HG03571 (cell line): ENCODE results near the gene RFX4.

Experiments used
- ATAC-seq: cut with Tn5 transposase; IDR thresholded peaks from one replicate; pipeline ENCODE4 v1.9.1; 2021; ENCODE audit not compliant: unreplicated experiment

Gene RFX4

GRCh38 chr12:106582641-106583230 is at the start of gene RFX4:
RFX4 (plus strand) TSS chr12:106583004; CDS start chr12:106583321, 317 bp downstream.
- ATAC-seq: no peak

GRCh38 chr12:106541201-106541600 is 41.6 kb upstream of the RFX4 start:
- ATAC-seq: no peak

DNA sequence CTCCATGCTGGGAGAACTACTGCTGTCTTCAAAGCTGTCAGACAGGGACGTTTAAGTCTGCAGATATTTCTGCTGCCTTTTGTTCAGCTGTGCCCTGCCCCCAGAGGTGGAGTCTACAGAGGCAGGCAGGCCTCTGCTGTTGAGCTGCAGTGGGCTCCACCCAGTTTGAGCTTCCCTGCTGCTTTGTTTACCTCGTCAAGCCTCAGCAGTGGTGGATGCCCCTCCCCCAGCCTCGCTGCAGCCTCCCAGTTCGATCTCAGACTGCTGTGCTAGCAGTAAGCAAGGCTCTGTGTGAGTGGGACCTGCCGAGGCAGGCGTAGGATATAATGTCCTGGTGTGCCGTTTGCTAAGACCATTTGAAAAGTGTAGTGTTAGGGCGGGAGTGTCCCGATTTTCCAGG is 31.4 kb upstream of the RFX4 start:
- ATAC-seq: no peak

DNA sequence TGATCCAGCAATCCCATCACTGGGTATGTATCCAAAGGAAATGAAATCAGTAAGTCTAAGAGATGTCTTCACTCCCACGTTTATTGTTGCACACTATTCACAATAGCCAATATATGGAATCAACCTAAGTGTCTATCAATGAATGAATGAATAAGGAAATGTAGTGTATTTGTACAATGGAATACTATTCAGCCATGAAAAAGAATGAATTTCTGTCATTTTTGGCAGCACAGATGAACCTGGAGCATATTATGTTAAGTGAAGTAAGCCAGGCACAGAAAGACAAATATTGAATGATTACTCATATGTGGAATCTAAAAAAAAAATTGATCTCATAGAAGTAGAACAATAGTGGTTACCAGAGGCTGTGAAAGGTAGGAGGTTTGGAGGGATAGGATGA is 30.6 kb upstream of the RFX4 start:
- no peak for ATAC-seq

GRCh38 chr12:106564678-106565329 is 18.0 kb upstream of the RFX4 start:
- ATAC-seq: no peak

- no peak for ATAC-seq
These were observed 16.0 kb upstream of the RFX4 start for GRCh38 chr12:106566771-106567170.

DNA sequence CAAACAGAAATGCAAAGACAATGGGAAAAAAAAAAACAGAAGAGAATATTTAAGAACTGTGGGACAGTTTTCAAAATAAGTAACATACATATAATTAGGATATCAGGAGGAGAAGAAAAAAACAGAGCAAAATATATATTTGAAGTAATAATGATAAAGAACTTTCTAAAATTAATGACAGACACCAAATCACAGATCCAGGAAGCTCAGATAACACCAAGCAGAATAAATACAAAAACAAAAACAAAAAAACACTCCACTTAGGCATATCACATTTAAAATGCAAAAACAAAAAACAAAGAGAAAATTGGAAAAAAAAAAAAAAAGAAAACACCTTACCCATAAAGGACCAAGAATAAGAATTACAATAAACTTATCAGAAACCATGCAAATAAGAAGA is 9.6 kb upstream of the RFX4 start:
- no peak for ATAC-seq

DNA sequence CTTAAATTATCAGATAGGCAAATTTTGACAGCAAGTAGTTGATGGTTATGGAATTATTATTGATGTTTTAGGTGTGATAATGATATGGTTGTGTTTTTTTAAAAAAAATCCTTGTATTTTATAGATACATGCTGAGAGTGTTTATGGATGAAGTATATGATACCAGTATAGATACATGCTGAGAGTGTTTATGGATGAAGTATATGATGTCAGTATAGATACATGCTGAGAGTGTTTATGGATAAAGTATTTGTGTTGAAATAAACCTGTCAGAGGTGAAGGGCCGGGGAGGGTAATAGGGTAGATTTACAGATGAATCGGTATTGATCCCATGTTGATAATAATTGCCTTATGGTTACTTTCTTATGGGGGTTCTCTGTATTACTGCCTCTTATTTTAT is 6.0 kb upstream of the RFX4 start:
- no peak for ATAC-seq

GRCh38 chr12:106580671-106581508 is 1.9 kb upstream of the RFX4 start:
- ATAC-seq: no peak

- no peak for ATAC-seq
These were observed 1.1 kb upstream of the RFX4 start for GRCh38 chr12:106581543-106582248.

DNA sequence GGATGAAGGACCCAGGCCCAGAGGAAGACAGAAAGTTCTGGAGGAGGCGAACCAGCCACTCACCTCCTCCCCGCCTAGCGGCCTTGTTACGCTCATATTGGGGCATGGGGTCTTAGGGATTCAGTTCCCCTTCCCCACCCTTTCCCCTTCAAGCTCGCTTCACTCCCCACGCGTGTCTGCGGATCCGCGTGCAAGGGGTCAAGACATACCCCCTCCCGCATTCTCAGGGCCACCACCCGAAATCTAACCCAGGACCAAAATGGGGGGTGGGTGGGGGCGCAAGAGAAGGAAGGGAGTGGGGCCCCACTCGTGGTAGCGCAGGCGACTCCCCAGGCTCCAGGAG is 584 bp upstream of the RFX4 start:
- no peak for ATAC-seq

- ATAC-seq: no peak
These were observed 669 bp downstream of the RFX4 start for GRCh38 chr12:106583242-106584103.

DNA sequence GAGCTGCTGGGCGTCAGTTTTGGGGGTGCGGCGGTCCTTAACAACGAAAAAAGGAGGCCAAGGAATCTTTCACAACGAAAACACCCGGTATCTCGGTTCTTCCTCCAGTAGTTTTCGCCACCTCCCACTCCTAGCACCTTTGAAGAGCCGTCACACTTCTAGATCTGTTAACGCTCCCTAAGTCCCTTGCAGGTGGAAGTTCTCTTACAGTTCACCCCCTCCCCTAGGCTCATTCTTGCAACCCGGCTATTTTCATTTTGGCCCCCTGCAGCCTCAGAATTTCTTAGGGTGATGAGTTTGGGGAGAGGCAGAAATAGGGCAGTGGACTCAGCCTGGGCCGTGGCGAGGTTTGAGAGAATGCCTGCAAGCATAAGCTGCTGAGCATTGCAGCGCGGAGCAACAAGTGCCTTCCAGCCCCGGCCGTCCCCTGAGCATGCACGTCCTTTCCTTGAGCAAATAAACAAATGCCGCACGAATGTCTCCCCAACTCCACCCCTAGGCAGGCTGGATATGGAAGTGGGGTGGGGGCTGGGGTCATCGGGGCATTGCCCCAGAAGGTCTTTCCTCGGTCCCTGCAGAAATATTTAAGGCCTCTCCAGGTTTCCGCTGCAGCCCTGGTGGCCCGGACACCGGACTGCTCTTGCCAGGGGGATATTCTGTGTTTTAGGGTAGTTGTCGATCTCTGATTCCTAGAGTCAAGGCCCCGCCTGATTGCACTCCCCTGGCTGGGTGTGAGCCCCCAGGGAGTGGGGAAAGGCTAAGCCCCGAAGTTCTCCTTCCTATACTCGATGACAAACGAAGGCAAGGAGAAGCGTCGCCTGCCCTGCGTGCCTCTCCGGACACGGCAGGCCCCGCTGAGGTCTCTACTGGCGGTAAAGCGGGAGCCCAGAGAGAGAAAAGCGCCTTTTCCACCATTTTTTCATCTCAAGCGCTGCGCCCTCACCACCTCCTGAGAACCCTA is 1.6 kb downstream of the RFX4 start:
- ATAC-seq: no peak

GRCh38 chr12:106585105-106585520 is 2.3 kb downstream of the RFX4 start:
- ATAC-seq: no peak

DNA sequence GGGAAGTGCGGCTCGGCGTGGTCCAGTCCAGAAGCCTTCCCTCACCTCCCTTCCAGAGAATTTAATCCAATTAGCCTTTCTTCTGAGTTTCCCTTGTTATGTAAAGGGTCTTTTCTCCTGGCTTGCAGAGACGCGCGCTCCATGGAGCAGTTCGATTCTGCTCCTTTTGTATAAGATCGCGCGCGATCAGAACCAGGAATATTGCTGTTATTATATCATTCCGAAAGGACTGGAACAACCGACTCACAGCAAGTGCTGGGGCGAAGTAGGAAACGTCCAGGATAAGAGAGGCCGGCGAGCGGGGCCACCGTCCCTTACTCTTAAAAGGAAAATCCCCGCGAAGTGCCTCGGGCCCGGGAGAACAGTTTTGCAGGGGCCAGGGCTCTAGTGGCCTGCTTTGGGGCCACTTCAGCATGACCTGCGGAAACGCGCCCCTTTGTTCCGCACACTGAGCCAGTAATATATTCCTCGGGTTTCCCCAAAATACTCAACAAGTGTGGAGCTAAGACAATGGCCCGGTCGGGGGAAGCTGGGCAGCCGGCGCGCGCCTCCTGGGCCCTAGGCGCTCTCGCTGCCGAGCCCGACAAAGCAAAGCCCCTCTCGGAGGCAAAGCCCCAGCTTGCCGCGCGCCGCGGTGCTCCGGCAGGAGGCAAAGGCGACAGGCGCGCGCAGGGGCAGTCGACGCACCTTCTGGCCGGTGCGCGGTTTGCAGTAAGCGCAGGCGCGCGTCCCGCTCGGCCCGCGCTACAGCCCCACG is 2.9 kb downstream of the RFX4 start:
- no peak for ATAC-seq

- no peak for ATAC-seq
These were observed 3.5 kb downstream of the RFX4 start for GRCh38 chr12:106586278-106586802.

DNA sequence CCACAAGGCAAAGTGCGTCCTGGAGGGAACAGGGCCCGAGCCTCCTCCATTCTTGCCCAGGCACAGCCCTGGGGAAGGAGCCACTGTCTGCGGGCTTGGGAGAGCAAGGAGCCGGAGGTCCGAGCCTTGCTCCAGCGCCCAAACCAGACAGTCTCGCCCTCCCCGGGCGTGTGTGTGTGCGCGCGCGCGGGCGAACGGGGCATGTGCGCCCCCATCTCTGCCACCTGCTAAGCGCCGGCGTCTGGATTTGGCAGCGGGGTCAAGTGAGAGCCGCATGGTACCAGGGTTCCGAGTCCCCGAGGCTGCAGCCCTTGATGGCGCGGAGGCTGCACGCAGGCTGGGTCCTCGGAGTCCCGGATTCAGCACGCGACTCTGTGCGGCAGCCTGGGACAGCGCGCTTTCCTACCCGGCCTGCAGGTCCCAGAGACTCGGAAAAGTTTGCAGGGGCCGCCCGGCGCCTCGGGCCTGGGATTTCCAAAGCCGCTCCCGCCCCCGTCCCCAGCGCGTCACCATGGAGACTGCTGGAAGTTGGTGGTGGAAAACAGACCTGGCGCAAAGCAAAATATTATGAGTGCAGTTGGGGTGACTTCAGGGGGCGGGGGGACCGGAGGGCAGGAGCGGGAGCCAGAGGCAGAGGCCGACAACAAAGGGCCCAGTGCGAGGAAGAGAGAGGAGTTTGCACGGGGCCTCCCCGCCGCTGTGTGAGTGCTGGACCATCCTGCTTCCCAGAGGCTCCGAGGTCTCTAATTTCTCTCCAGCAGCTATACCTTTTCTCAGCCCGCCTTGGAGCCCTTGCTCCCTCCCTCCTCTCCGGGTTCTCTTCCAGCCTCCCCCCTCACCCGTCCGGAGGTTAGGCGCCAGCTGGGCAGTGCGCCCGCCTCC is 4.2 kb downstream of the RFX4 start:
- no peak for ATAC-seq

DNA sequence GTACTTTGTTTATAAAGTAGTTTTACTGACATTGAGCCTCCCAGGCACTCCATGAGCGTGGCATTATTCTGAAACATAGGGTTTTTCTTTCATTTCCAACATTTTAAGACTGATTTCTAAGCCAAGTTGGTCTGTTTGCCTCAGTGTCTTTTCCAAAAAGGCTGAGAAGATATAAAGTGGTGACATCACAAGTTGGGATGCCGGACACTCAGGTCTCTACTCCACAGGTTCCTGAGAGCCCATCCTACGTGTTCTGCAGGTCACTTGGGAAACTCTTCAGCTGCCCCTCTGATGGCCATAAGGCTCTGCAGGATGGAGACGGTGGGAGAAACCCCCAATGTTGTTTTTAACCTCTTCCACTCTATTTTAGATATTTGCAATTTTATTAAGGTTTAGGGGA is 6.0 kb downstream of the RFX4 start:
- no peak for ATAC-seq
